Measurements from ENCODE around the gene HERC6. TPM values are rescaled to one million over a fixed set of nuclear protein-coding genes. Genes with fewer than 3 reads are reported as not detected.
A peak's percentile ranks its signal among the peaks of the same experiment; 100 is the strongest.

Gene HERC6
- total and polyA plus RNA-seq, 2 of the 8 experiments (the other 6 are each of a cell fraction or from before 2014, with no cell fraction given), result 3.7 to 3.8 TPM

- peak; percentile 86; the same call in 1 of the 2 replicates for TF ChIP-seq RBBP5 (IDR thresholded peaks at IDR 0.05; ENCODE audit: borderline replicate concordance, low read depth, low read length)
- no peak for TF ChIP-seq CBX5 (IDR thresholded peaks at IDR 0.05; ENCODE audit: low read depth, low read length)
- TF ChIP-seq RFX5 (IDR thresholded peaks at IDR 0.05; ENCODE audit: borderline replicate concordance, low read depth, low read length), result no peak
- TF ChIP-seq JUND (IDR thresholded peaks at IDR 0.05; ENCODE audit: low read length), result no peak
- no peak for TF ChIP-seq GABPA (IDR thresholded peaks at IDR 0.05; ENCODE audit: borderline replicate concordance, insufficient read depth, low read length)
- no peak for TF ChIP-seq SIRT6 (IDR thresholded peaks at IDR 0.05; ENCODE audit: low read length)
- no peak for TF ChIP-seq NRF1 (IDR thresholded peaks at IDR 0.05; ENCODE audit: low read depth, low read length)
- TF ChIP-seq SP1 (IDR thresholded peaks at IDR 0.05; ENCODE audit: low read depth, low read length), result no peak
- TF ChIP-seq SAP30 (IDR thresholded peaks at IDR 0.05; ENCODE audit: insufficient read depth, insufficient replicate concordance, low read length), result no peak
These were observed 78.9 kb downstream of the HERC6 start (continued) for GRCh38 chr4:88457307-88458103.

Measured in H1 (cell line).